K562 (cell line): ENCODE data around the gene DLST. TPM values are rescaled to one million over a fixed set of nuclear protein-coding genes. Genes with fewer than 3 reads are reported as not detected.

Experiments used
- ATAC-seq: fragments of 200-7000 bp; cut with Tn5 transposase; 3 replicates; pipeline ENCODE4 v1.9.1; 2020; ENCODE audit warnings: moderate library complexity
- BruUV-seq: library from RNA; stranded (reverse); fragments of 400-500 nt; replicated peaks from 2 replicates; lab custom pipeline; 2021; lab: Mats Ljungman, UMichigan
- CTCF ChIA-PET: fragments of 300-600 bp; formaldehyde crosslinking; extraction: SDS; loops from one replicate; lab custom pipeline; 2021; ENCODE audit warnings: low intra/inter-chr PET ratio; lab: Yijun Ruan, JAX
- POLR2A ChIA-PET: fragments of 300-600, 350-650 bp; sonication (Branson Sonifier 250); formaldehyde crosslinking; extraction: SDS; loops from one replicate; lab custom pipeline; 2021; ENCODE audit warnings: antibody characterized with exemption, inconsistent platforms; lab: Yijun Ruan, JAX
- DNase-seq, 4 experiments: peaks; one replicate each; pipeline versions ENCODE4 v3.0.0 to v3.0.0-alpha.2; 2011 to 2018; ENCODE audit warnings: low spot score in 3 of 4, mixed read lengths in 3 of 4; ENCODE audit errors: extremely low read depth in 1 of 4
- FAIRE-seq: peaks from 2 replicates; lab custom pipeline; 2011; peaks lifted over from hg19 to GRCh38; lab: Jason Lieb, UNC
- H2AFZ ChIP-seq: 2 replicates; pipeline ENCODE4 v1.6.0; 2011; ENCODE audit warnings: low read depth, low read length, control low read depth, inconsistent platforms
- H3K27ac ChIP-seq: fragments of 200-600 bp; 3 replicates; pipeline ENCODE4 v1.8.0; 2011; ENCODE audit warnings: low read depth, mild to moderate bottlenecking, control low read depth, inconsistent platforms, low read length, moderate library complexity, mixed read lengths; ENCODE audit errors: extremely low read depth
- H3K27me3 ChIP-seq, 2 experiments: fragments of 300-600 bp in 1 of 2; 2 replicates in 1 of 2; 3 replicates in 1 of 2; pipeline versions ENCODE4 v1.6.0 to v1.8.0; 2011; ENCODE audit warnings: inconsistent platforms in 2 of 2, low read length in 2 of 2, mild to moderate bottlenecking in 1 of 2, mixed read lengths in 1 of 2, moderate library complexity in 1 of 2; ENCODE audit not compliant: control insufficient read depth in 2 of 2, insufficient read depth in 2 of 2
- H3K36me3 ChIP-seq: fragments of 300-600 bp; 3 replicates; pipeline ENCODE4 v1.8.0; 2011; ENCODE audit warnings: mild to moderate bottlenecking, low read length, inconsistent platforms; ENCODE audit not compliant: control insufficient read depth, insufficient read depth
- H3K4me1 ChIP-seq, 2 experiments: fragments of 200-600 bp in 1 of 2; replicated peaks in 1 of 2; 2 replicates in 1 of 2; 3 replicates in 1 of 2; pipeline versions ENCODE4 v1.5.1 to v1.8.0; 2011; ENCODE audit warnings: inconsistent platforms in 2 of 2, low read length in 2 of 2, mild to moderate bottlenecking in 1 of 2, mixed read lengths in 1 of 2, moderate library complexity in 1 of 2; ENCODE audit not compliant: control insufficient read depth in 2 of 2, insufficient read depth in 2 of 2
- H3K4me2 ChIP-seq: 2 replicates; pipeline ENCODE4 v1.6.1; 2011; ENCODE audit warnings: low read length, control low read depth, inconsistent platforms, mixed read lengths; ENCODE audit not compliant: insufficient read depth
- H3K4me3 ChIP-seq: fragments of 200-600 bp; sonication (generic), shearing (Covaris generic); 2 replicates; pipeline ENCODE4 v1.5.1; 2016; ENCODE audit warnings: control low read depth, inconsistent platforms
- H3K79me2 ChIP-seq: fragments of 200-600 bp; 3 replicates; pipeline ENCODE4 v1.8.0; 2011; ENCODE audit warnings: low read length, inconsistent platforms; ENCODE audit not compliant: control insufficient read depth, insufficient read depth
- H3K9ac ChIP-seq, 2 experiments: 2 replicates each; pipeline versions ENCODE4 v1.6.0 to v1.6.1; 2011; ENCODE audit warnings: low read depth in 2 of 2, low read length in 2 of 2, control low read depth in 1 of 2, inconsistent platforms in 1 of 2, mild to moderate bottlenecking in 1 of 2, mixed read lengths in 1 of 2; ENCODE audit not compliant: insufficient read depth in 1 of 2
- H3K9me1 ChIP-seq: one replicate; pipeline ENCODE4 v1.6.0; 2011; ENCODE audit warnings: inconsistent platforms, mild to moderate bottlenecking, low read length, moderate library complexity; ENCODE audit not compliant: control insufficient read depth, insufficient read depth
- H3K9me3 ChIP-seq: replicated peaks from 2 replicates; pipeline ENCODE4 v1.5.1; 2011; ENCODE audit warnings: low read depth, low read length, inconsistent platforms; ENCODE audit not compliant: control insufficient read depth, insufficient read depth
- H4K20me1 ChIP-seq: replicated peaks from 2 replicates; pipeline ENCODE4 v1.6.1; 2011; ENCODE audit warnings: low read length, inconsistent platforms, mixed read lengths; ENCODE audit not compliant: control insufficient read depth, insufficient read depth
- CBX3 ChIP-seq, 2 experiments: IDR thresholded peaks; 1 replicate in 1 of 2; 2 replicates in 1 of 2; pipeline ENCODE4 v1.6.1; 2012; ENCODE audit warnings: inconsistent platforms in 2 of 2, low read length in 2 of 2, borderline replicate concordance in 1 of 2, control low read depth in 1 of 2
- DDX20 ChIP-seq: fragments of 450-650 bp; IDR thresholded peaks from 2 replicates; pipeline ENCODE4 v1.6.1; 2016; ENCODE audit warnings: missing genetic modification characterization, low read depth, mild to moderate bottlenecking, missing compliant biosample characterization, moderate library complexity
- ESRRB ChIP-seq: fragments of 250-450 bp; sonication (Bioruptor Pico); IDR thresholded peaks from 2 replicates; pipeline ENCODE4 v1.5.0; 2020; ENCODE audit warnings: mild to moderate bottlenecking, moderate library complexity, borderline replicate concordance
- MTA3 ChIP-seq: fragments of 450-650 bp; formaldehyde crosslinking; IDR thresholded peaks from 2 replicates; pipeline ENCODE4 v1.6.1; 2017; ENCODE audit warnings: mild to moderate bottlenecking, borderline replicate concordance
- NFIX ChIP-seq: fragments of 250-450 bp; sonication (Bioruptor Pico); IDR thresholded peaks from 2 replicates; pipeline ENCODE4 v1.4.0; 2020; ENCODE audit warnings: low read depth, mild to moderate bottlenecking, moderate library complexity
- POLR2H ChIP-seq: IDR thresholded peaks from 2 replicates; pipeline ENCODE4 v1.6.1; 2016; ENCODE audit warnings: missing genetic modification characterization, low read depth, mild to moderate bottlenecking, control low read depth, missing compliant biosample characterization, moderate library complexity
- RBM39 ChIP-seq: fragments of 200-400 bp; formaldehyde crosslinking; optimal IDR thresholded peaks from 2 replicates; pipeline ENCODE3; 2018; ENCODE audit warnings: low read depth, low read length
- TAF15 ChIP-seq: fragments of 200-400 bp; formaldehyde crosslinking; IDR thresholded peaks from 2 replicates; pipeline ENCODE4 v1.6.1; 2017; ENCODE audit warnings: mild to moderate bottlenecking, low read depth, low read length, moderate library complexity
- ZNF165 ChIP-seq: fragments of 250-450 bp; sonication (Bioruptor Pico); IDR thresholded peaks from 2 replicates; pipeline ENCODE4 v1.4.0; 2020; ENCODE audit warnings: borderline replicate concordance
- ZNF444 ChIP-seq: fragments of 250-450 bp; sonication (Bioruptor Pico); IDR thresholded peaks from 2 replicates; pipeline ENCODE4 v1.4.0; 2020; ENCODE audit warnings: mild to moderate bottlenecking, moderate library complexity
- WGBS: fragments of 100-300 bp; shearing (Covaris generic); methylation state at CpG from one replicate; pipeline ENCODE4 v1.1.6; 2016; ENCODE audit warnings: low coverage, mixed read lengths; ENCODE audit not compliant: insufficient coverage; ENCODE audit errors: missing lambda C conversion rate; 5-methylcytosine and 5-hydroxymethylcytosine counted together
- in situ Hi-C: fragments of 300-500 bp; cut with MboI; formaldehyde crosslinking; loops from 4 replicates; pipeline ENCODE4 v1.15.0; 2018; ENCODE audit warnings: inconsistent platforms, mixed read lengths
- intact Hi-C: fragments of 100-400 bp; cut with micrococcal nuclease; formaldehyde crosslinking; loops from 2 replicates; pipeline ENCODE4 v1.14.2; 2022
- polyA plus RNA-seq, 8 experiments: library from polyadenylated mRNA; depleted of rRNA in 4 of 8; stranded (reverse) in 5 of 8; unstranded in 3 of 8; fragments of >200 nt; fragmentation: Nextera tagmentation in 2 of 8; fragmentation: Illumina TruSeq in 1 of 8; extraction: Ambion mirVana in 2 of 8; extraction: Trizol in 1 of 8; gene quantifications; 2 replicates each; pipeline versions ENCODE4 v1.2.1 to v1.2.3, GENCODE V29; 2011 to 2014; ENCODE audit warnings: inconsistent platforms in 1 of 8, missing spikeins in 1 of 8
- total RNA-seq, 7 experiments: library from RNA; depleted of rRNA in 6 of 7; stranded (reverse); fragments of >200 nt in 6 of 7; fragmentation: Illumina TruSeq in 2 of 7; extraction: Trizol in 2 of 7; gene quantifications; 2 replicates each; pipeline versions ENCODE4 v1.2.1 to v1.2.3, GENCODE V29; 2011 to 2021; ENCODE audit warnings: low replicate concordance in 1 of 7
- TF ChIP-seq, protein P1 (sequence below): fragments of 250-450 bp; sonication (Bioruptor Pico); IDR thresholded peaks from 2 replicates; pipeline ENCODE4 v1.4.0; 2020
- TF ChIP-seq, protein P2 (sequence below): fragments of 250-450 bp; sonication (Bioruptor Pico); IDR thresholded peaks from 2 replicates; pipeline ENCODE4 v1.5.0; 2020; ENCODE audit warnings: mild to moderate bottlenecking, borderline replicate concordance

Gene DLST
- total and polyA plus RNA-seq, 9 of the 15 experiments (the other 6 are each of a cell fraction or from before 2014, with no cell fraction given): 3.0 to 73.7 (median 45.4) TPM

DNA sequence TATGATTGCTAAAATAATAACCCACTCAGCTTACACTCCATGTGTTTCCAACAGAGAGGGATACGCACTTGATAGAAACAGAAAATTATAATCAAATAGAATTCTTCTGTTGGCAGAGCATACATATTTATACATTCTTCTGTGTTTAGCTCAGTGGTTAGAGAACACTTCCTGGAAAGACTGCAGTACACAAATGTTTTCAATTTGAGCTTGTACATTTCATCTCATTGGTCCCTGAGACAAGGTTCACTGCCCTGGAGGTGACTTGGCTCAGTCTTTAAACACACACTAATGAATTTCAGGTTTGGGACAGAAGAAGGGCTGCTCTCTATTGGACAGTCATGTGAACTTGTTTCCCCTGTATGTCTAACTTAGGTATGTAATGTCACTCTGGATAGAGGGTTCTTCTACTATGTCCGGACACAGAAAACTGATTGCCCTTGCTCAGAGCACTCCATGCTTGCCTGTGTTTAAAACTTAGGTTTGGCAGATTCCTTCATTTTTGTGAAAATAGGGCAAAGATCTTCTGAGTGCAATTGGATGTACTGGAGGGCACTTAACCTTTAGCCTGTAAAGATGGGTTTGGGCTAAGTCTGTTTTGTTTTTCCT, 28.7 kb upstream of the DLST start:
- POLR2A ChIA-PET: interaction anchor here (0.5 to 1.3 kb wide), 5 partner anchors 10 to 64 kb away, joined by 3 to 4 read pairs (median 3); no protein-coding TSS in a partner anchor
- 54% methylated on average over 2 of the region's 2 CpGs for WGBS
- BruUV-seq: no TSS peak

More for the DNA sequence above, 28.7 kb upstream of the DLST start:
- FAIRE-seq: peak; percentile 32
- Histone ChIP-seq H3K36me3 (no peaks in the 10 kb centered on the region), H3K4me2 (no peak overlapping the region), H3K9ac (no peak overlapping the region), H3K9me1 (no peaks in the 10 kb centered on the region), H4K20me1 (no peaks in the 10 kb centered on the region; the same call in 1 of the 2 replicates), H2AFZ (no peak overlapping the region), H3K4me1 (peaks cover 6 to 13% of the 10 kb centered on the region in 2 experiments; a peak in 4 of 5 replicates), H3K4me3 (no peak overlapping the region)
- in situ Hi-C loops (no loop called here), intact Hi-C loops (no loop called here)
- CTCF ChIA-PET: no interaction called here
- ATAC-seq: peak; percentile 47
- TF ChIP-seq RBM39 (no peak), TAF15 (no peak), MTA3 (no peak), DDX20 (tag) (no peak), POLR2H (tag) (no peak), ZNF165 (no peak), ESRRB (CRISPR knock-in tag) (no peak), NFIX (CRISPR knock-in tag) (no peak), CBX3 (IDR thresholded peaks at IDR 0.05; ENCODE audit: borderline replicate concordance in 1 of 2, low read length in 2 of 2) (no peak), ZNF444 (no peak)
- TF ChIP-seq, protein P1, sequence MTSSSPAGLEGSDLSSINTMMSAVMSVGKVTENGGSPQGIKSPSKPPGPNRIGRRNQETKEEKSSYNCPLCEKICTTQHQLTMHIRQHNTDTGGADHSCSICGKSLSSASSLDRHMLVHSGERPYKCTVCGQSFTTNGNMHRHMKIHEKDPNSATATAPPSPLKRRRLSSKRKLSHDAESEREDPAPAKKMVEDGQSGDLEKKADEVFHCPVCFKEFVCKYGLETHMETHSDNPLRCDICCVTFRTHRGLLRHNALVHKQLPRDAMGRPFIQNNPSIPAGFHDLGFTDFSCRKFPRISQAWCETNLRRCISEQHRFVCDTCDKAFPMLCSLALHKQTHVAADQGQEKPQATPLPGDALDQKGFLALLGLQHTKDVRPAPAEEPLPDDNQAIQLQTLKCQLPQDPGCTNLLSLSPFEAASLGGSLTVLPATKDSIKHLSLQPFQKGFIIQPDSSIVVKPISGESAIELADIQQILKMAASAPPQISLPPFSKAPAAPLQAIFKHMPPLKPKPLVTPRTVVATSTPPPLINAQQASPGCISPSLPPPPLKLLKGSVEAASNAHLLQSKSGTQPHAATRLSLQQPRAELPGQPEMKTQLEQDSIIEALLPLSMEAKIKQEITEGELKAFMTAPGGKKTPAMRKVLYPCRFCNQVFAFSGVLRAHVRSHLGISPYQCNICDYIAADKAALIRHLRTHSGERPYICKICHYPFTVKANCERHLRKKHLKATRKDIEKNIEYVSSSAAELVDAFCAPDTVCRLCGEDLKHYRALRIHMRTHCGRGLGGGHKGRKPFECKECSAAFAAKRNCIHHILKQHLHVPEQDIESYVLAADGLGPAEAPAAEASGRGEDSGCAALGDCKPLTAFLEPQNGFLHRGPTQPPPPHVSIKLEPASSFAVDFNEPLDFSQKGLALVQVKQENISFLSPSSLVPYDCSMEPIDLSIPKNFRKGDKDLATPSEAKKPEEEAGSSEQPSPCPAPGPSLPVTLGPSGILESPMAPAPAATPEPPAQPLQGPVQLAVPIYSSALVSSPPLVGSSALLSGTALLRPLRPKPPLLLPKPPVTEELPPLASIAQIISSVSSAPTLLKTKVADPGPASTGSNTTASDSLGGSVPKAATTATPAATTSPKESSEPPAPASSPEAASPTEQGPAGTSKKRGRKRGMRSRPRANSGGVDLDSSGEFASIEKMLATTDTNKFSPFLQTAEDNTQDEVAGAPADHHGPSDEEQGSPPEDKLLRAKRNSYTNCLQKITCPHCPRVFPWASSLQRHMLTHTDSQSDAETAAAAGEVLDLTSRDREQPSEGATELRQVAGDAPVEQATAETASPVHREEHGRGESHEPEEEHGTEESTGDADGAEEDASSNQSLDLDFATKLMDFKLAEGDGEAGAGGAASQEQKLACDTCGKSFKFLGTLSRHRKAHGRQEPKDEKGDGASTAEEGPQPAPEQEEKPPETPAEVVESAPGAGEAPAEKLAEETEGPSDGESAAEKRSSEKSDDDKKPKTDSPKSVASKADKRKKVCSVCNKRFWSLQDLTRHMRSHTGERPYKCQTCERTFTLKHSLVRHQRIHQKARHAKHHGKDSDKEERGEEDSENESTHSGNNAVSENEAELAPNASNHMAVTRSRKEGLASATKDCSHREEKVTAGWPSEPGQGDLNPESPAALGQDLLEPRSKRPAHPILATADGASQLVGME (CRISPR knock-in tag): no peak
- TF ChIP-seq, protein P2, sequence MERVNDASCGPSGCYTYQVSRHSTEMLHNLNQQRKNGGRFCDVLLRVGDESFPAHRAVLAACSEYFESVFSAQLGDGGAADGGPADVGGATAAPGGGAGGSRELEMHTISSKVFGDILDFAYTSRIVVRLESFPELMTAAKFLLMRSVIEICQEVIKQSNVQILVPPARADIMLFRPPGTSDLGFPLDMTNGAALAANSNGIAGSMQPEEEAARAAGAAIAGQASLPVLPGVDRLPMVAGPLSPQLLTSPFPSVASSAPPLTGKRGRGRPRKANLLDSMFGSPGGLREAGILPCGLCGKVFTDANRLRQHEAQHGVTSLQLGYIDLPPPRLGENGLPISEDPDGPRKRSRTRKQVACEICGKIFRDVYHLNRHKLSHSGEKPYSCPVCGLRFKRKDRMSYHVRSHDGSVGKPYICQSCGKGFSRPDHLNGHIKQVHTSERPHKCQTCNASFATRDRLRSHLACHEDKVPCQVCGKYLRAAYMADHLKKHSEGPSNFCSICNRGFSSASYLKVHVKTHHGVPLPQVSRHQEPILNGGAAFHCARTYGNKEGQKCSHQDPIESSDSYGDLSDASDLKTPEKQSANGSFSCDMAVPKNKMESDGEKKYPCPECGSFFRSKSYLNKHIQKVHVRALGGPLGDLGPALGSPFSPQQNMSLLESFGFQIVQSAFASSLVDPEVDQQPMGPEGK (CRISPR knock-in tag): no peak
- TF ChIP-seq, all 486 proteins: peak for 0
- H3K27me3 ChIP-seq: no peaks in the 10 kb centered on the region
- no peaks in the 10 kb centered on the region for H3K79me2 ChIP-seq
- H3K27ac ChIP-seq: no peak overlapping the region
- no peaks in the 10 kb centered on the region for H3K9me3 ChIP-seq
- no peak for DNase-seq
